Gastroesophageal sphincter (tissue), 3 donors: Measurements from ENCODE around the gene PUSL1.

Source experiments
- EP300 ChIP-seq: sonication (generic); formaldehyde crosslinking; IDR thresholded peaks from one replicate; pipeline ENCODE4 v1.6.1; 2017; ENCODE audit warnings: antibody characterized with exemption, mild to moderate bottlenecking
- POLR2A ChIP-seq, 2 donors: fragments of 450-650 bp; IDR thresholded peaks; one replicate each; pipeline ENCODE4 v1.6.1; 2017; ENCODE audit warnings: antibody characterized with exemption in 2 of 2, mild to moderate bottlenecking in 2 of 2, moderate library complexity in 1 of 2
- TF ChIP-seq, protein P1 (sequence below), 4 experiments: fragments of 200-600 bp in 2 of 4; fragments of 450-650 bp in 2 of 4; sonication (generic) in 1 of 4; IDR thresholded peaks; one replicate each; pipeline ENCODE4 v1.5.1; 2017 to 2019; ENCODE audit warnings: antibody characterized with exemption in 4 of 4, mild to moderate bottlenecking in 2 of 4, moderate library complexity in 2 of 4

- TF ChIP-seq, protein P1, sequence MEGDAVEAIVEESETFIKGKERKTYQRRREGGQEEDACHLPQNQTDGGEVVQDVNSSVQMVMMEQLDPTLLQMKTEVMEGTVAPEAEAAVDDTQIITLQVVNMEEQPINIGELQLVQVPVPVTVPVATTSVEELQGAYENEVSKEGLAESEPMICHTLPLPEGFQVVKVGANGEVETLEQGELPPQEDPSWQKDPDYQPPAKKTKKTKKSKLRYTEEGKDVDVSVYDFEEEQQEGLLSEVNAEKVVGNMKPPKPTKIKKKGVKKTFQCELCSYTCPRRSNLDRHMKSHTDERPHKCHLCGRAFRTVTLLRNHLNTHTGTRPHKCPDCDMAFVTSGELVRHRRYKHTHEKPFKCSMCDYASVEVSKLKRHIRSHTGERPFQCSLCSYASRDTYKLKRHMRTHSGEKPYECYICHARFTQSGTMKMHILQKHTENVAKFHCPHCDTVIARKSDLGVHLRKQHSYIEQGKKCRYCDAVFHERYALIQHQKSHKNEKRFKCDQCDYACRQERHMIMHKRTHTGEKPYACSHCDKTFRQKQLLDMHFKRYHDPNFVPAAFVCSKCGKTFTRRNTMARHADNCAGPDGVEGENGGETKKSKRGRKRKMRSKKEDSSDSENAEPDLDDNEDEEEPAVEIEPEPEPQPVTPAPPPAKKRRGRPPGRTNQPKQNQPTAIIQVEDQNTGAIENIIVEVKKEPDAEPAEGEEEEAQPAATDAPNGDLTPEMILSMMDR (IDR thresholded peaks at IDR 0.05), result no peak
- TF ChIP-seq EP300, result no peak
- no peak for TF ChIP-seq POLR2A (IDR thresholded peaks at IDR 0.05)
These were observed 40.1 kb upstream of the PUSL1 start for GRCh38 chr1:1268284-1268682.
